ENCODE results near the gene EYS.
A peak's percentile ranks its signal among the peaks of the same experiment; 100 is the strongest.
"Not testable (repeated sequence)": the region's sequence is repeated elsewhere in the genome, so short reads cannot be mapped to it uniquely, and the experiment has no call there.

The EYS gene

DNA sequence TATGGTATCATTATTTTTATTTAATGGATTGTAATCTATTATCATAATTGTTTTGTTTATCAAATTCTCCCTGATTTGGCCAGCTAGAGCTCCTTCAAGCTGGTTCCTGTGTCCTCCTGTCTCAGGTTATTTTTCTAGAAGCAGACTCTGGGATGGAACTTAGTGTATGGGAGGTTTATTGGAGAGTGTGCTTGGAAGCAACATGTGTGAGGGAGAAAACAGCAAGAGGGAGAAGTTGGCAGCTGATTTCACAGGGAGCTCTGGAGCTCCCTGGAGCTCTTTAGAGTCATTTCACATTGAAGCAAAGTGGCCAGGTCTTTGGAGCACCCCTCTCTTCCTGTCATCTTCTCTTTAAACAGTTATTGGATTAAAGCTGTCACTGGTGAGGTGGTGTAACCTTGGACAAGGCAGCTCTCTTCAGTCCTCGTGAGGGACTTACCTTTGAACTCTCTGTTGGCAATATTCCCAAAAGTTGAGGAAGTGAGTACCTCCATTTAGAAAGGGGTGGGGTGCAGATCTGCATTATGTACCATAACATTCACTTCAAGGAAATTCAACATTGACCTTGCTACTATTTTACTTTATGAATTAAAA, 1967.8 kb downstream of the EYS start:
- H3K9ac ChIP-seq (ENCODE audit: low read depth in 1 of 2, low read length in 2 of 2), result no peak overlapping the region
- H3K4me1 ChIP-seq (ENCODE audit: control insufficient read depth in 1 of 2, insufficient read depth in 2 of 2, low read length in 2 of 2), result peaks cover 0 to 13% of the 10 kb centered on the region in 2 donors
- H3K27me3 ChIP-seq (ENCODE audit: control insufficient read depth in 1 of 2, insufficient read depth in 2 of 2, low read length in 2 of 2), result no peaks in the 10 kb centered on the region
- no peaks in the 10 kb centered on the region for H3K9me3 ChIP-seq (ENCODE audit: control insufficient read depth in 1 of 2, low read length in 2 of 2)
- no peak overlapping the region for H3K27ac ChIP-seq (ENCODE audit: low read depth, low read length)
- no peaks in the 10 kb centered on the region for H3K36me3 ChIP-seq (ENCODE audit: control insufficient read depth in 1 of 2, insufficient read depth in 2 of 2, low read length in 2 of 2)
- H3K4me3 ChIP-seq (ENCODE audit: low read depth in 1 of 2, low read length in 2 of 2), result peak overlapping the region in 1 of 2 donors; percentile 23

- peaks cover 0 to 13% of the 10 kb centered on the region in 2 donors for H3K4me1 ChIP-seq (ENCODE audit: control insufficient read depth in 1 of 2, insufficient read depth in 2 of 2, low read length in 2 of 2)
- not testable (repeated sequence) for H3K9me3 ChIP-seq (ENCODE audit: control insufficient read depth in 1 of 2, low read length in 2 of 2); H3K9ac ChIP-seq (ENCODE audit: low read depth in 1 of 2, low read length in 2 of 2); H3K4me3 ChIP-seq (ENCODE audit: low read depth in 1 of 2, low read length in 2 of 2); H3K27me3 ChIP-seq (ENCODE audit: control insufficient read depth in 1 of 2, insufficient read depth in 2 of 2, low read length in 2 of 2); H3K36me3 ChIP-seq (ENCODE audit: control insufficient read depth in 1 of 2, insufficient read depth in 2 of 2, low read length in 2 of 2); H3K27ac ChIP-seq (ENCODE audit: low read depth, low read length)
Measured at GRCh38 chr6:63738190-63738589, 1968.8 kb downstream of the EYS start.

DNA sequence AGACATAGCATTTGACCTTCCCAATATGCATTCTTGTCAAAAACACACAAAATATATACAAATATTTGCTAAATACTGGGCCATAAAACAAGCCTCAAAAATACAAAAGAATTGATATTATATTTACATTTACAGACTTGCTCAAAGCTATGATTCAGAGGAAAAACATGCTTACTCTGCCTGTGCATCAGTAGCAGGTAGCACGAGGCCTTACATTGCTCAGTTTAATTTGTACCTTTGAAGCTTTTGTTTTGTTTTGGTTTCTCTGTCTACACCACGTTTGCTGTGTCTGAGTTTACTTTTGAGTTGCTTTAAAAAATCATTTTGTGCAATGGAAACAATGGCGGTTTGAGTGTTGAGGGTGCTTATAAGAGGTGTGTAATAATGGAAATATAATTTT, 1972.1 kb downstream of the EYS start:
- H3K27ac ChIP-seq (ENCODE audit: low read depth, low read length), result no peak overlapping the region
- H3K4me1 ChIP-seq (ENCODE audit: control insufficient read depth in 1 of 2, insufficient read depth in 2 of 2, low read length in 2 of 2), result peaks cover 0 to 6% of the 10 kb centered on the region in 2 donors
- no peak overlapping the region for H3K9ac ChIP-seq (ENCODE audit: low read depth in 1 of 2, low read length in 2 of 2)
- H3K36me3 ChIP-seq (ENCODE audit: control insufficient read depth in 1 of 2, insufficient read depth in 2 of 2, low read length in 2 of 2), result no peaks in the 10 kb centered on the region
- no peaks in the 10 kb centered on the region for H3K27me3 ChIP-seq (ENCODE audit: control insufficient read depth in 1 of 2, insufficient read depth in 2 of 2, low read length in 2 of 2)
- no peaks in the 10 kb centered on the region for H3K9me3 ChIP-seq (ENCODE audit: control insufficient read depth in 1 of 2, low read length in 2 of 2)
- H3K4me3 ChIP-seq (ENCODE audit: low read depth in 1 of 2, low read length in 2 of 2), result no peak overlapping the region

GRCh38 chr6:63732336-63732735, 1974.7 kb downstream of the EYS start:
- H3K4me3 ChIP-seq (ENCODE audit: low read depth in 1 of 2, low read length in 2 of 2), result no peak overlapping the region
- no peak overlapping the region for H3K9ac ChIP-seq (ENCODE audit: low read depth in 1 of 2, low read length in 2 of 2)
- no peaks in the 10 kb centered on the region for H3K4me1 ChIP-seq (ENCODE audit: control insufficient read depth in 1 of 2, insufficient read depth in 2 of 2, low read length in 2 of 2)
- H3K9me3 ChIP-seq (ENCODE audit: control insufficient read depth in 1 of 2, low read length in 2 of 2), result no peaks in the 10 kb centered on the region
- H3K27me3 ChIP-seq (ENCODE audit: control insufficient read depth in 1 of 2, insufficient read depth in 2 of 2, low read length in 2 of 2), result no peaks in the 10 kb centered on the region
- no peak overlapping the region for H3K27ac ChIP-seq (ENCODE audit: low read depth, low read length)
- H3K36me3 ChIP-seq (ENCODE audit: control insufficient read depth in 1 of 2, insufficient read depth in 2 of 2, low read length in 2 of 2), result no peaks in the 10 kb centered on the region

DNA sequence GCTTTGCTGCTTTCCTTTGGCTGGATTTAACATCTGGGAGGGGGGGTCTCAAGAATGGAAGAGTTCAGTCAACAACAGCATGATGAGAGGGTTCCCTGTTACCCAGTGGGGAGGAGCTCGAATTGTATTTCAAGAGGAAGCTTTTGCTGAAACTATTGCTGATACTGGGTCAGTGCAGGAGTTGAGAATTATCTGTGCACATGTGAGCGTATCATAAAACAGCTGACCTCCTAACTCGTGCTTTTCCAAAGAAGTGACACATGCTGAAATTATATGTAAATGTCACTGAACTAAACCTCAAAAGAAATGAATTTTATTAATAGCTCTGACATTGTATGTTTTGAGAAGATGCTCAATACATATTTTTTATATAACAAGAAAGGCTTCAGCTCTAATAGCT, 1975.1 kb downstream of the EYS start:
- no peaks in the 10 kb centered on the region for H3K27me3 ChIP-seq (ENCODE audit: control insufficient read depth in 1 of 2, insufficient read depth in 2 of 2, low read length in 2 of 2)
- no peak overlapping the region for H3K9ac ChIP-seq (ENCODE audit: low read depth in 1 of 2, low read length in 2 of 2)
- no peaks in the 10 kb centered on the region for H3K9me3 ChIP-seq (ENCODE audit: control insufficient read depth in 1 of 2, low read length in 2 of 2)
- H3K4me1 ChIP-seq (ENCODE audit: control insufficient read depth in 1 of 2, insufficient read depth in 2 of 2, low read length in 2 of 2), result no peaks in the 10 kb centered on the region
- H3K36me3 ChIP-seq (ENCODE audit: control insufficient read depth in 1 of 2, insufficient read depth in 2 of 2, low read length in 2 of 2), result no peaks in the 10 kb centered on the region
- no peak overlapping the region for H3K4me3 ChIP-seq (ENCODE audit: low read depth in 1 of 2, low read length in 2 of 2)
- no peak overlapping the region for H3K27ac ChIP-seq (ENCODE audit: low read depth, low read length)

- H3K27me3 ChIP-seq (ENCODE audit: control insufficient read depth in 1 of 2, insufficient read depth in 2 of 2, low read length in 2 of 2), result no peaks in the 10 kb centered on the region
- H3K27ac ChIP-seq (ENCODE audit: low read depth, low read length), result no peak overlapping the region
- H3K9ac ChIP-seq (ENCODE audit: low read depth in 1 of 2, low read length in 2 of 2), result no peak overlapping the region
- peaks cover 0 to 4% of the 10 kb centered on the region in 2 donors for H3K4me1 ChIP-seq (ENCODE audit: control insufficient read depth in 1 of 2, insufficient read depth in 2 of 2, low read length in 2 of 2)
- no peak overlapping the region for H3K4me3 ChIP-seq (ENCODE audit: low read depth in 1 of 2, low read length in 2 of 2)
- H3K9me3 ChIP-seq (ENCODE audit: control insufficient read depth in 1 of 2, low read length in 2 of 2), result no peaks in the 10 kb centered on the region
- no peaks in the 10 kb centered on the region for H3K36me3 ChIP-seq (ENCODE audit: control insufficient read depth in 1 of 2, insufficient read depth in 2 of 2, low read length in 2 of 2)
Measured at GRCh38 chr6:63730311-63730710, 1976.7 kb downstream of the EYS start.

DNA sequence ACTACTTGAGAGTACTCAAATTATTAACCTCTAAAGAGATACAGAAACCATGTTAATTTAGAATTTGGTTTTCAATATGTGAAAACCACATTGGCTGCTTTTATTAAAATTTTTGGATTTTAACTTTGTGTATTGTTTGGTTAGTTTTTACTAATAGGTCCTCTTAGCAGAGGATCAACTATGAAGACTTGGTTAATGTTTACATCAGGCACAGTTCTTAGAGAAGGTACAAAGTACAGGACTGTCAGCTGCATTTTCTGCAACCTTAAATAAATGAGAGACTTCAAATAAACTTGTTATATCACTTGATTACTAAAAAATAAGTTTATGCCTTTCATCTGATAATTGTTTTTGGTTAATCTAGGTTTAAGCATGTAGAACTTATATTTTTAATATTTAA, 1982.3 kb downstream of the EYS start:
- Histone ChIP-seq H3K9me3 (ENCODE audit: control insufficient read depth in 1 of 2, low read length in 2 of 2) (no peaks in the 10 kb centered on the region), H3K4me1 (ENCODE audit: control insufficient read depth in 1 of 2, insufficient read depth in 2 of 2, low read length in 2 of 2) (peaks cover 0 to 8% of the 10 kb centered on the region in 2 donors), H3K9ac (ENCODE audit: low read depth in 1 of 2, low read length in 2 of 2) (no peak overlapping the region), H3K36me3 (ENCODE audit: control insufficient read depth in 1 of 2, insufficient read depth in 2 of 2, low read length in 2 of 2) (no peaks in the 10 kb centered on the region), H3K27ac (ENCODE audit: low read depth, low read length) (no peak overlapping the region), H3K27me3 (ENCODE audit: control insufficient read depth in 1 of 2, insufficient read depth in 2 of 2, low read length in 2 of 2) (no peaks in the 10 kb centered on the region), H3K4me3 (ENCODE audit: low read depth in 1 of 2, low read length in 2 of 2) (no peak overlapping the region)

- H3K9me3 ChIP-seq (ENCODE audit: control insufficient read depth in 1 of 2, low read length in 2 of 2), result no peaks in the 10 kb centered on the region
- H3K9ac ChIP-seq (ENCODE audit: low read depth in 1 of 2, low read length in 2 of 2), result no peak overlapping the region
- no peak overlapping the region for H3K27ac ChIP-seq (ENCODE audit: low read depth, low read length)
- no peaks in the 10 kb centered on the region for H3K27me3 ChIP-seq (ENCODE audit: control insufficient read depth in 1 of 2, insufficient read depth in 2 of 2, low read length in 2 of 2)
- peaks cover 0 to 8% of the 10 kb centered on the region in 2 donors for H3K4me1 ChIP-seq (ENCODE audit: control insufficient read depth in 1 of 2, insufficient read depth in 2 of 2, low read length in 2 of 2)
- H3K4me3 ChIP-seq (ENCODE audit: low read depth in 1 of 2, low read length in 2 of 2), result no peak overlapping the region
- no peaks in the 10 kb centered on the region for H3K36me3 ChIP-seq (ENCODE audit: control insufficient read depth in 1 of 2, insufficient read depth in 2 of 2, low read length in 2 of 2)
Measured at GRCh38 chr6:63721181-63721580, 1985.8 kb downstream of the EYS start.

DNA sequence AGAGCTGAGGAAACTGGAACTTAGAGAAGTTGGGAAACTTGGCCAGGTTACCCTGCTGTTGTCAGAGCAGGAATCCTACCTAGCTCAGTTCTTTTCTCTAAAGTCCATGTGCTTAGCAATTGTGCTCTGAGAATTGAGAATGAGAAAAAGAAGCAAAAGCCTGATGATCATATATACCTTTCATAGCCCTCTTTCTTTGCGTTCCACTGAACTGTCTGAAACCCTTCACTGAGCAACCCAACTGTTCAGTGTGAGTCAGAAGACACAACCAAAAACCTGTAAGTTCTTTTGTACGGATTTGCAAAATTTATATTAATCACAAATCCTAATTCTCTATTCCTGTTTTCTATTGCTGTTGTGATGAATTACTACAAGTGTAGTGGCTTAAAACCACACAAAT, 1990.9 kb downstream of the EYS start:
- no peaks in the 10 kb centered on the region for H3K4me1 ChIP-seq (ENCODE audit: control insufficient read depth in 1 of 2, insufficient read depth in 2 of 2, low read length in 2 of 2)
- H3K27me3 ChIP-seq (ENCODE audit: control insufficient read depth in 1 of 2, insufficient read depth in 2 of 2, low read length in 2 of 2), result no peaks in the 10 kb centered on the region
- no peak overlapping the region for H3K4me3 ChIP-seq (ENCODE audit: low read depth in 1 of 2, low read length in 2 of 2)
- H3K27ac ChIP-seq (ENCODE audit: low read depth, low read length), result no peak overlapping the region
- no peaks in the 10 kb centered on the region for H3K9me3 ChIP-seq (ENCODE audit: control insufficient read depth in 1 of 2, low read length in 2 of 2)
- H3K9ac ChIP-seq (ENCODE audit: low read depth in 1 of 2, low read length in 2 of 2), result no peak overlapping the region
- peaks cover 20 to 25% of the 10 kb centered on the region in 2 donors for H3K36me3 ChIP-seq (ENCODE audit: control insufficient read depth in 1 of 2, insufficient read depth in 2 of 2, low read length in 2 of 2)

- no peaks in the 10 kb centered on the region for H3K27me3 ChIP-seq (ENCODE audit: control insufficient read depth in 1 of 2, insufficient read depth in 2 of 2, low read length in 2 of 2)
- H3K36me3 ChIP-seq (ENCODE audit: control insufficient read depth in 1 of 2, insufficient read depth in 2 of 2, low read length in 2 of 2), result peaks cover 26 to 42% of the 10 kb centered on the region in 2 donors
- H3K9me3 ChIP-seq (ENCODE audit: control insufficient read depth in 1 of 2, low read length in 2 of 2), result no peaks in the 10 kb centered on the region
- H3K4me1 ChIP-seq (ENCODE audit: control insufficient read depth in 1 of 2, insufficient read depth in 2 of 2, low read length in 2 of 2), result peaks cover 0 to 6% of the 10 kb centered on the region in 2 donors
- no peak overlapping the region for H3K4me3 ChIP-seq (ENCODE audit: low read depth in 1 of 2, low read length in 2 of 2)
- no peak overlapping the region for H3K9ac ChIP-seq (ENCODE audit: low read depth in 1 of 2, low read length in 2 of 2)
- H3K27ac ChIP-seq (ENCODE audit: low read depth, low read length), result no peak overlapping the region
Measured at GRCh38 chr6:63714091-63714490, 1992.9 kb downstream of the EYS start.

DNA sequence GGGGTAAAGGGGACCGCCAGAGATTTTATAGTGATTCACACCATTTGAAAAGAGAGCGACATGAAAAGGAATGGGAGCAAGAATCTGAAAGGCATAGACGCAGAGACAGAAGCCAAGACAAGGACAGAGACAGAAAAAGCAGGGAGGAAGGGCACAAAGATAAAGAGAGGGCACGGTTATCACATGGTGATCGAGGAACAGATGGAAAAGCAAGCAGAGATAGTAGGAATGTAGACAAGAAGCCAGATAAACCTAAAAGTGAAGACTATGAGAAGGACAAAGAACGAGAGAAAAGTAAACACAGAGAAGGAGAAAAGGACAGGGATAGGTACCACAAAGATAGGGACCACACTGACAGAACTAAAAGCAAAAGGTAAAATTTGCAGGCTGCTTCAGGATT, 1993.7 kb downstream of the EYS start:
- H3K27me3 ChIP-seq (ENCODE audit: control insufficient read depth in 1 of 2, insufficient read depth in 2 of 2, low read length in 2 of 2), result no peaks in the 10 kb centered on the region

More for the DNA sequence above, 1993.7 kb downstream of the EYS start:
- Histone ChIP-seq H3K27ac (ENCODE audit: low read depth, low read length) (no peak overlapping the region), H3K9ac (ENCODE audit: low read depth in 1 of 2, low read length in 2 of 2) (no peak overlapping the region), H3K9me3 (ENCODE audit: control insufficient read depth in 1 of 2, low read length in 2 of 2) (no peaks in the 10 kb centered on the region), H3K36me3 (ENCODE audit: control insufficient read depth in 1 of 2, insufficient read depth in 2 of 2, low read length in 2 of 2) (peaks cover 26 to 43% of the 10 kb centered on the region in 2 donors), H3K4me1 (ENCODE audit: control insufficient read depth in 1 of 2, insufficient read depth in 2 of 2, low read length in 2 of 2) (peaks cover 3 to 10% of the 10 kb centered on the region in 2 donors), H3K4me3 (ENCODE audit: low read depth in 1 of 2, low read length in 2 of 2) (no peak overlapping the region)
